HG03280 (cell line): Measurements from ENCODE around the gene TSHZ1.

ENCODE experiments used
- ATAC-seq: cut with Tn5 transposase; IDR thresholded peaks from one replicate; pipeline ENCODE4 v1.9.1; 2021; ENCODE audit warnings: mild to moderate bottlenecking, moderate library complexity; ENCODE audit not compliant: unreplicated experiment

The TSHZ1 gene, protein sequence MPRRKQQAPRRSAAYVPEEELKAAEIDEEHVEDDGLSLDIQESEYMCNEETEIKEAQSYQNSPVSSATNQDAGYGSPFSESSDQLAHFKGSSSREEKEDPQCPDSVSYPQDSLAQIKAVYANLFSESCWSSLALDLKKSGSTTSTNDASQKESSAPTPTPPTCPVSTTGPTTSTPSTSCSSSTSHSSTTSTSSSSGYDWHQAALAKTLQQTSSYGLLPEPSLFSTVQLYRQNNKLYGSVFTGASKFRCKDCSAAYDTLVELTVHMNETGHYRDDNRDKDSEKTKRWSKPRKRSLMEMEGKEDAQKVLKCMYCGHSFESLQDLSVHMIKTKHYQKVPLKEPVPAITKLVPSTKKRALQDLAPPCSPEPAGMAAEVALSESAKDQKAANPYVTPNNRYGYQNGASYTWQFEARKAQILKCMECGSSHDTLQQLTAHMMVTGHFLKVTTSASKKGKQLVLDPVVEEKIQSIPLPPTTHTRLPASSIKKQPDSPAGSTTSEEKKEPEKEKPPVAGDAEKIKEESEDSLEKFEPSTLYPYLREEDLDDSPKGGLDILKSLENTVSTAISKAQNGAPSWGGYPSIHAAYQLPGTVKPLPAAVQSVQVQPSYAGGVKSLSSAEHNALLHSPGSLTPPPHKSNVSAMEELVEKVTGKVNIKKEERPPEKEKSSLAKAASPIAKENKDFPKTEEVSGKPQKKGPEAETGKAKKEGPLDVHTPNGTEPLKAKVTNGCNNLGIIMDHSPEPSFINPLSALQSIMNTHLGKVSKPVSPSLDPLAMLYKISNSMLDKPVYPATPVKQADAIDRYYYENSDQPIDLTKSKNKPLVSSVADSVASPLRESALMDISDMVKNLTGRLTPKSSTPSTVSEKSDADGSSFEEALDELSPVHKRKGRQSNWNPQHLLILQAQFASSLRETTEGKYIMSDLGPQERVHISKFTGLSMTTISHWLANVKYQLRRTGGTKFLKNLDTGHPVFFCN (N-terminal part only)

GRCh38 chr18:75210274-75211001 is at the start of gene TSHZ1:
TSS of gene TSHZ1 (plus strand) at chr18:75210797. CDS start at chr18:75211877, 1,080 bp downstream.
- peak; percentile 37 for ATAC-seq

- no peak for ATAC-seq
Observed at GRCh38 chr18:75161256-75162028, 49.2 kb upstream of the TSHZ1 start.

- no peak for ATAC-seq
Observed at GRCh38 chr18:75162467-75162866, 48.1 kb upstream of the TSHZ1 start.

- ATAC-seq = no peak
Observed at GRCh38 chr18:75162978-75163377, 47.6 kb upstream of the TSHZ1 start.

DNA sequence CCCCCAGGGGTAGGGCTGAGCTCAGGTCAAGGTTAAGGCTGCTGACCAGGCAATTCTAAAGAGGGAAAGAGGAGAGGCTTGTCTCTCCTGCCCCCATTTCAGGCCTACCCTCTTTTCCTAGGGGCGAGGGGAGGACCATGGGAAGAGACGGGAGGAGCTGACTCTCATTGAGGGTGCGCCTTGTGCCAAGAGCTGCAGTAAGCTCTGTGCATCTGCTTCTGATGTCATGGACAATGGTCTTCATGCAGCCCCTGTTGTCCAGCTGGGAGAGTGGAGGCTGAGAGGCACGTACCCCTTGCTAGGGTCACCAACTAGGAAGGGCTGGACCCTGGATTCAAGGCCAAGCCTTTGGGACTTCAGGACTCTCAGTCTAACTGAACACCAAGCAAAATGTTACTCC is 46.9 kb upstream of the TSHZ1 start:
- no peak for ATAC-seq

DNA sequence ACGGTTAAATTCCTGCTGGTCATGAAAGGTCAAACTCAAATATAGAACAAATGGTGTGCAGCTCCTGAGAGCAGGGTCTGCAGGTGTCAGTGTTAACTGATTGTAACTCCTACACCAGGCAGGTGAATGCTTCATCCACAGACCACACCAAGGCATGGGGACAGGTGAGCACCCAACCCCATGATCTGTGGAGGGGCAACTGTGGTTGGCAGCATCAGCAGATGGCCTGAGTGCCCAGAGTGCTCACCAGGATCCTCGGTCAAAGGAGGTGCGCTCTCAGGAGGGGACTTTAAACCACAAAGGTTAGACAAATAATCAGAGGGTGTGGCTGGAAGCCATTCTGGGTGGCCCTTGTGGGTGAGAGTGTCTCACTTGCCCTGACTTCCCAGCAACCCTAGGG is 46.1 kb upstream of the TSHZ1 start:
- ATAC-seq = no peak

DNA sequence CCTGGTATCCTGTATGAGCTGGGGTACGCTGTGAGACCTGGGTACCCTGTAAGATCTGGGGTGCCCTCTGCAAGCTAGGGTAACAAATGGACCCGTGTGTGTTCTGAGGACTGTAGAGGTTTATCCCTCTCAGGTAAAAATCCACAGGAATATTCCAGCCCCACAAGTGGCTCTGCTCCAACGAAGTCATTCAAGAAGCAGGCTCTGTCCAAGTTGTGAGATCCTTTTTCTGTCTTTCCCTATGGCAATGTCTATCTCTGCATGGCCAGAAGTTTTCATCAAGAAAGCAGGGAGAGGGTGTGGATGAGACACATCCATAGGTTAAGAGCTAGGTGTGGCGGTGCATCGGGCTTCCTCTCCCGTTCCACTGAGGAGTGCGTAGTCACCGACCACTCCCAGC is 44.7 kb upstream of the TSHZ1 start:
- ATAC-seq = no peak

GRCh38 chr18:75167137-75167536 is 43.5 kb upstream of the TSHZ1 start:
- ATAC-seq = no peak

- no peak for ATAC-seq
Observed at GRCh38 chr18:75167759-75168618, 42.6 kb upstream of the TSHZ1 start.

DNA sequence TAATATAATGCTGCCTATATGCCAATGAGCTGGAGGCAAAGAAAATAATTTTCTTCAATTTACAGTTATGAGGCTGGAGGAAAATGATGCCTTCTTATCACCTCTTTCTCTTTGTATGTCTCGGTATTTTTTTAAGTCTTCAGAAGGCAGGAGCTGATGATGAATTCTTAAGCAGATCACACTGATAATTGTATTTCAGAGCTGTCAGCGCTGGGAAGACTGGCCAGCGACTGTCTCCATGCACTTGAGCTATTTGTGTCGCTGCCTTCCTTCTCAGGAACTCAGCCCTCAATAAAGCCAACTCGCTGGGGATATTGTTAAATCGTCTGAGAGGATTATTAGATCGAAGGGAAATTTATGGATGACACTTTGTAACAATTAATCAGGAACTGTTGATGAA is 42.0 kb upstream of the TSHZ1 start:
- no peak for ATAC-seq

DNA sequence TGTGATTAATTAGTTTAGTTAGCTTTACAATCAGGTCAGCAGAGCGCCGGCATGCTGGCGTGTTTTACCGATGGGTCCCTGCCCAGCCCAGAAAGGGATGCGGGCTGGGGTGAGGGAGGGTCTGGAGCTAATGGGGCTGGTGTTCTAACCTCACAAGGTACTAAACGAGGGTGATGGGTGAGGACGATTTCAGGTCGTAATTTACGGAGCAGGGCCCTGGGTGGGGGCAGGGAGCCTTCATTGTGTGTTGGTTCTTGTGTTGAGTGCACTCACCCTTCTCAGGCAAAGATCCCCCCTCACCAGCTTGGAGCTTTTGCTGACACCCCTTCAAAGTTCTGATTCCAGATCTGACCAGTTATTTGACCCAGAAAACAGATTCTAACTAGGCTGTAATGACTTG is 41.2 kb upstream of the TSHZ1 start:
- no peak for ATAC-seq

DNA sequence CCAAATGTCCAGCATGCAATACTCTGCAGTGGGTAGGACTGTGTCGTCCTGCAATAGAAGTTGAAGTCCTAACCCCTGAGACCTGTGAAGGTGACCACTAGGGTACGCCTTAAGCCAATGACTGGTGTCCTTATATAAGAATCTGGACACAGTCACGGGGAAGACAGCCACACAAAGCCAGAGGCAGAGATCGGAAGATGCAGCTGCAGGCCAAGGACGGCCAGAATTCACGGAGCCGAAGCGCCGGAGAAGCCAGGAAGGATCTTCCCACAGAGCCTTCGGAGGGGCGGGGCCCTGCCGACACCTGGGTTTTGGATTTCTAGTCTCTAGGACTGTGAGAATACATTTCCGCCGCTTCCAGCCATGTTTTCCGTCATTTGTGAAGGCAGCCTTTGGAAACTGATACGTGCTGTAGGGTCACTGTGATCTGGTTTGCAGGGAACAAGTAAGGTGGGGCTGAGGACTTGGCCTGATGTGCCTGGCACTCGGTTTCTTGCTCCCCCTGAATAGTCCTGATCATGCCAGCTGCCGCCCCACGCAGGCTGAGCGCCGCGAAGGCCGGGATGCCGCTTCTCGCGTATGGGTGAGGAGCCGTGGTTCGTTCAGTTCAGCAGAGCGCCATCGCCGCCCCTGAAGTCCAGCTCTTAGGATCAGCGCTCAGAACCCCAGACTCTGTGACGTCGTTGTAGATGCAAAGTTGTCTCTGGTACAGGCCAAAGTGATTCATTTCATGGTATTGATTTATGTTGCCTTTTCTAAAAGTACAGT is 40.4 kb upstream of the TSHZ1 start:
- ATAC-seq = no peak

DNA sequence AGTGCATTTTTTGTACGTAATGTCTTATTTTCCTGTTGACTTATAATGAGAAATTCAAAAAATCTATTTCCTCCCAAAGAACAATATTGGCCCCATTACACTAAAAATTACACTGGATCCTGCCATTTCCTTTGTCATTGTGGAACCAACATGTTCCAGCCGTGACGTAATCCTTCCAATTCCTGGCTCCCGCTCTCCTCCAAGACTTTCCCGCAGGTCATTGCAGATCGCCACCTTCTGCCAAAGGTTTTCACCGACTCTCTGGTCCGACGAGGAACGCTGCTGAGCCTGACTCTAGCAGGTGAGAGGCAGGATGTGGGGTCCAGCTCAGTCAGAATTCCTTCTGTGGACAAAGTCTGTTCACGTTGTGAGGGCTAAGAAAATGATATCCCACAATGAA is 39.7 kb upstream of the TSHZ1 start:
- ATAC-seq = no peak

DNA sequence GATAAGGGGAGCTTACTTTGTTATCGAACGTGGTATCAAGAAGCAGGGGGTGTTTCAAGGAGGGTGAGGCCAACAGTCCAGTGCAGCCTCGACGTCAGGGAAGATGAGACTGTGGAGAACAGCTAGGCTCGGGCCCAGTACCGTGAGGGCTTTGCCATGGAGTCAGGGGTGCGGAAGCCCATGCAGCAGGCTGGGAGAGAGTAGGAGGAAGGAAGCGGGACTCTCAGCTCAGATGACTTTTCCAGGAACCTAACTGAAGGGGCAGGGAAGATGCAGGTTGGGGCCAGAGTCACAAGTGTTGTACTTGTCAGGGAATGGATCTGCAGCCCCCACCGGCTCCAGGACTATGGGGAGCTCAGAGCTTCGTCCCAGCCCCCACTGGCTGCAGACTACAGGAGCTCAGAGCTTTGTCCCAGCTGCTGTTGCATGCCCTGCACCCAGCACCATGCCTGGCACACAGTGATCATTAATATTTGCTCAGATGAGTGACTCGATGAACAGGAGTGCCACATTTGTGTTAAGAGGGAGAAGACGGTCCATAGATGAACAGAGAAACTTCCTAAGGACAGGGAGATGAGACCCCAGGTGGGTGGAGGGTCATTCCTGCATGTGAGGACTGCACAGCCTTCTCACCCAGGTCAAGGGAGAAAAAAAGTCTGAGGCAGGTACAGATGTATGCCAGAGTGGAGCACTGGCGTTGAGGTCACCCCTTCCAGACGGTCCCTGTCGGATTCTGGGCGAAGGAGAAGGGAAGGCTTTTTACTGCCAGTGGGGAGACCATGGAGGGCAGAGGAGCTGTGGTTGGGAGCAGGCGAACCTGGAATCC is 38.1 kb upstream of the TSHZ1 start:
- peak; percentile 9 for ATAC-seq

DNA sequence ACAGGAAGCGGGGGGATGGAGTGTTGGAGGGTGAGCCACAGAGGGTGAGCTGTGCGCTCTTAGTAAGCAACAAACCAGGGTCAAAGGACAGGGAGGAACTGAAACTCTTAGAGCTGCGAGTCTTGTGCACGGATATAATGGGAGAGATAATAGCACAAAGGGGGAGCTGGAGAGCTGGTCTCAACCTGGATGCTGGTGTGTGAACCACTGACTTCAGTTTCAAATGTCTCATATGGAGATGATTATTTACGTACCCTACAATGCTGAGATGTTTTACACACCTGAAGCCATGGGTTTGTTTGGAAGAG is 37.5 kb upstream of the TSHZ1 start:
- peak; percentile 98 for ATAC-seq

DNA sequence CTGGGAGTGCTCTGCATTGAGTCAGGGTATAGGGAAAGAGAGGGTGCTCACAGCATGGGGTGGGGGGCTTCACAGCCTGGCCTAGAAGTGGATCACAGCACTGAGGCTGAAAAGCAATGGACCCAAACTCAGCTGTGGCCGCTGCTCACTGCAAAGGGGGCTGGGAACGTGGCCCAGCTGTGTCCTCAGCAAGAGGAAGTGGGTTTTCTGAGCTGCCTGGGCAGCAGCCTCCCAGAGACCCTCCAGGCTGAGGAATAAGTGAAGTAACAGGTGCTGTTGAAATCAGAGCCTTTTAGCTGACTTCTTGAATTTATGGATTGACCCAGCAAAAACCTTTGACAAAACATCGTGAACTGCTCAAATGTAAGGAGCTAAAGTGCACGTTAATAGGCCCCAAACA is 36.9 kb upstream of the TSHZ1 start:
- ATAC-seq = no peak

DNA sequence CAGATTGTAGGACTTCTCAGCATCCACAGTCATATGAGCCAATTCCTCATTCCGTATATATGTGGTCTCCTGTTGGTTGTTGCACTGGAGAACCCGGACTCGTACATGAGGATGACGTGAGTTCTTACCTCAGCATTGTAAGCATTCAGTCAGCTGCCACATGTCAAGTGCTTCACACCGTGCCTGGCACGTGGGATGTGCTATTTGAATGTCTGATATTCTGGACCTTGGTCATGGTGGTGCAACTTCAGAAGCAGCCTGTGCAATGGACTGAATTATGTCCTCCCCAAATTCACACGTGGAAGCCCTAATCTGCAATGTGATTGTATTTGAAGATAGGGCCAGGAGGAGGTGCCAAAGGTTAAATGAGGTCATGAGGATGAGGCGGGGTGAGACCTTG is 33.7 kb upstream of the TSHZ1 start:
- no peak for ATAC-seq

- ATAC-seq = no peak
Observed at GRCh38 chr18:75178376-75178775, 32.2 kb upstream of the TSHZ1 start.
